GM20431 (cell line): Measurements from ENCODE around the gene MCTP2.

ENCODE experiments used
- in situ Hi-C: fragments of 300-500 bp; cut with MseI, MboI; formaldehyde crosslinking; loops from one replicate; pipeline ENCODE4 v1.15.0; 2020; ENCODE audit warnings: low sequenced_read_pairs; ENCODE audit not compliant: unreplicated experiment

MCTP2 gene

GRCh38 chr15:94293411-94294402 lies 62.3 kb downstream of the MCTP2 start:
- in situ Hi-C loops, result no loop called here

GRCh38 chr15:94294556-94294955 lies 63.2 kb downstream of the MCTP2 start:
- in situ Hi-C loops, result no loop called here

DNA sequence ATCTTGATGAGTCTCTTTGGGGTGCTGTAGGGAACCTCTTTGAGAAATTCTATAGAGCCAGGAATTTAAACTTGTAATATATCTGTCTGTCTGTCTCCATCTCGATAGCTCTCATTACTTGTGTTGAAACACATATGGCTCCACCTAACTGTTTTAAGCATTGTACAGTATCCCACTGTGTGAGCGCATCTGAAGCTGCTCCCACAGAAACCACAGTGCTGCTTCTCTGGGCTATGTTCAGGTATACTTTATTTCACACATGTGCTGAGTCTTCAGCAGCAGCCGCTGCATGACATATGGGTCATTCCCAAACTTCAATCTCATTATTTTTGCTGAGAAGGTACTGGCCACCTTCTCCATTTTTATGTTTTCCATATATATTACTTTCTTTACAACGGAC lies 63.9 kb downstream of the MCTP2 start:
- in situ Hi-C loops, result no loop called here

DNA sequence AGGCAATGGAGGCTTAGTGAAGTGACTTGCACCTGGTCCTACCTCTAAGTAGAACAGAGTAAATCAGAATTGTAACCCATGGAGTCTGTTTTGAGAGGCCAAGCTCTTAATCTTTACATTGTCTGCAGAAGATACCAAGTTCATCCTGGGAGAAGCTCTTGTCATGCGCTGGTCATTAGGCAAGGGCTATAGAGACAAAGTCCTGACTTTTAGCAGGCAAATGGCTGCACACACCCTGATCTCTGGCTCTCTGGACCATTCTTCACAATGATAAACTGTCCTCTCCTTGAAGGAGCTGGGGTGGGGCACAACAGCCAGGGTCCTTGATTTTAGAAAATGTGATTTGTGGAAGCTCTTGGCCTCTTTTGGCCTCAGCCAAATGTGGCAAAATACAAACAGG lies 65.4 kb downstream of the MCTP2 start:
- in situ Hi-C loops, result no loop called here

GRCh38 chr15:94297558-94297957 lies 66.2 kb downstream of the MCTP2 start:
- in situ Hi-C loops, result no loop called here

GRCh38 chr15:94298364-94298763 lies 67.0 kb downstream of the MCTP2 start:
- in situ Hi-C loops, result no loop called here

DNA sequence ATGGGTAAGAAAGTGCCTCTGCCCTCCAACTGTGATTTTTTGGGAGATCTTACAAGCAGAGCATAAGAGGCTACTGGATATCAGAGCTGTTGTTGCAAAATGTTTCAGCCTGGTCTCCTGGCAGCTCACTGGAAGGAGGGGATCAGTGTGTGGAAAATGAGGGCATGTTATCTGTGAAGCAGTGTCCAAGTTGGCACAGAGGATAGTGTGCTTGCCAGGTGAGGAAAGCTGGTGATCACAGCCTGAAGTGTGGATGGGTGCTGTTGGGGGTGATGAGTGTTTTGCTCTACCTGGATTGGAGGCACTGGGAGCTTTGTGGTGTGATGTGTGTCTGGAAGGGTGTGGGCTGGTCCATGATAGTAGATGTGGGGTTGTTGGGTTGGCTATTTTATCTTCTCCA lies 69.3 kb downstream of the MCTP2 start:
- in situ Hi-C loops, result no loop called here

GRCh38 chr15:94305133-94305532 lies 73.8 kb downstream of the MCTP2 start:
- in situ Hi-C loops, result no loop called here

GRCh38 chr15:94306700-94307650 lies 75.6 kb downstream of the MCTP2 start:
- in situ Hi-C loops, result no loop called here

GRCh38 chr15:94312946-94313345 lies 81.6 kb downstream of the MCTP2 start:
- in situ Hi-C loops, result loop anchor here (10.0 kb wide), 1 partner anchor 78 kb away; the partner anchor contains the start of gene MCTP2

- in situ Hi-C loops, result loop anchor here (10.0 kb wide), 1 partner anchor 80 kb away; the partner anchor contains the start of gene MCTP2
Observed at GRCh38 chr15:94314639-94315038, 83.3 kb downstream of the MCTP2 start.

DNA sequence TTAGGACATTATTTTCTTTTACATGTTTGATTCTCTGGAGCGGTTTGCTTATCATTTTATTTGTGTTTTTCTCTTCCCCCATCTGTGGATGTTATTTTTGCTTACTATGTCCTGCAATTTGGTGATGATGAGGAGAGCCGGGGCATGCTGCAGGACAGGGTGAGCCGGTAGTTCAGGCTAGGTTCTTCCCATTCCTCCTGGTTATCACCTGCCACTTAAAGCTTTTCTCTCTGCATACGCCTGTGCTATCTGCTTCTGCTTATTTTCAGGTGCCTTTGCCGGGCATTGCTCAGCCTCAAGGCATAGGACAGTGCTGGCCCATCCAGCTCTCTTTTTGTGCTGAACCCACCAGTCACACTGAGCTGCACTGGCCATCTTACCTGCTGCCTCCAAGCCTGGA lies 85.8 kb downstream of the MCTP2 start:
- in situ Hi-C loops, result loop anchor here (10.0 kb wide), 1 partner anchor 82 kb away; the partner anchor contains the start of gene MCTP2

- in situ Hi-C loops, result loop anchor here (10.0 kb wide), 1 partner anchor 157 kb away; no protein-coding TSS in a partner anchor
Observed at GRCh38 chr15:94322141-94322540, 90.8 kb downstream of the MCTP2 start.

DNA sequence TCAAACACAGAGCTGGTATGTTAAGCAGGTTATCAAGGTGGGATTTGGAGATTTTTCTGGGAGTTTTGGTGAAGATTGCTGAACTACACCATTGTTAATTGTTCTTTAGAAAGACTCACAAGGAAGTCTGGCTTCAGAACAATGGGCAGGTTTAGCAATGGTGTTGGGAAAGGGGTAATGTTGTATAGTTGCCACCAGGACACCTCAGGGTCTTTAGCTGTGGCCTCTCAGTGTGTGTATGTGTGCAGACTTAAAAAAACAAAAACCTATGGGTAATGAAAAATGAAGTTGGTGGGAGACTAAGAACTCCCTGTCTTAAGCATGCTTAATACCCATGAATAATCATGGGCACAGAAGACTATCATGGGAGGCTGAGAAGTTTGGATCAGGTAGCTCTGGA lies 91.7 kb downstream of the MCTP2 start:
- in situ Hi-C loops, result loop anchor here (10.0 kb wide), 1 partner anchor 158 kb away; no protein-coding TSS in a partner anchor

GRCh38 chr15:94324117-94324826 lies 92.9 kb downstream of the MCTP2 start:
- in situ Hi-C loops, result loop anchor here (10.0 kb wide), 1 partner anchor 159 kb away; no protein-coding TSS in a partner anchor

DNA sequence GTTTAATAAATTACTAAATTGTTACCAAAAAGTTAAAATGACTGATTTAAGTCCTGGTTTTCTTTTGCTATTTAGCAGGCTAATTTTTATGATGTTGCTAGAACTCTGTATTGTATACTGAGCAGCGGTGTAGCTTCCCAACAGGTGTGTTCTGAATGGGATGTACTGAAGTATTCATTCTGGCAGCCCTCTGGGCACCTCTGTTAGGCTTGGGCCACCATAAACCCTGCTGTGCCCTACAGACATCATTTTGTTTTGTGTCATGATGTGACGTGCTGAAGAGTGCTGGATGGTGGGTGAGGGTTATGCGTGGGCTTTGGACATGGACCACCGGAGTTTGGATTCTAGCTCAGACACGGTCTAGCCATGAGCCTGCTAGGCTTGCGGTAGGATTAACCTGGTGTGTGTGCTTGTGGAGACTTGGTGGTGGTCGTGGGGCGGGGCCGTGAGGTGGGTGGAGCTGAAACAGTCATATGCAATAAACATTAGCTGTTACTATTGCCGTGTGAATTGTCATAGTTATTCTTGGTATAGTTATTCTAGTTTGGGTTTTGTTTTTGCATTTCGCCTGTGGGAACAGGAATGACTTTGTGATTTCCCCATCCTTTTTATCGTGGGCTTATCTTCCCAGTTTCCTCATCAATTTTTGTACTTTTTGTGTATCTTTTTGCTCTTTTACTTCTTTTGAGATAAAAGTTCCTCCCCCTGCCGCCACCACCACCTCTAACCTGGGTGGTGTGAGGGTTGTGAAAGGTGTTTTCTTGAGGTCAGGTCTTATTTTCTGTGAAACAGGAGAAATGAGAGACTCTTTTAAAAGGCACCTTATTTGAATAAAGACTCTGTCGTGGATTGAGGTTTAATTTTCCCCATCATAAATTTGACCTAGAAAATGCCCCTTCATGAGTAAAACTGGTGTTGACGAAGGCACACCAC lies 93.7 kb downstream of the MCTP2 start:
- in situ Hi-C loops, result loop anchor here (10.0 kb wide), 1 partner anchor 160 kb away; no protein-coding TSS in a partner anchor

DNA sequence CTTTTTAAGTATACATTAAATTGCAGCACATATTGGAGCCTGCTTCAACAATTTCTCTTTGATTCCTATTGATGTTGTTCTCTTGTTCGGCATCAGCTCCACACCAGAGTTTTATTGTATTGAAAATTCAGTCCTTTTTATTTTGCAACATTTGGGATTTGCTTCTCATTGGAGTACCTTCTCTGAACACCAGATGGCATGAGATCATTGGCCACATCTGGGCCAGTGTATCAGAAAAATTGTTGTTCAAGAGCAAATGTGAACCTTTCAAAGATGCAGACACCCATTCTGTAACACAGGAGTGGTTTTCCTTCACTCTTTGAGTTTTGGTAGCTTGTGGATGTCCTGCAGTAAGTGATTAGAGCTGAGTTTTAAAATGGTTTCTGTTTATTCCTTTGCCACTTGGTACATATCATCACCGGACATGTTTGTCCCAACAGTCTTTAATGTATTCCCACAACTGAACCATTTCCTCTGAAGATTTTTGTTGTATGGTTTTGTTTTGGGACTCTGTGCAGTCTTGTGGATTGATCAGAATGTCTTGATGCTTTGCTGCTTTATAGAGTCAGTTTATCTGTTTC lies 96.1 kb downstream of the MCTP2 start:
- in situ Hi-C loops, result loop anchor here (10.0 kb wide), 1 partner anchor 163 kb away; no protein-coding TSS in a partner anchor

- in situ Hi-C loops, result no loop called here
Observed at GRCh38 chr15:94331731-94332130, 100.4 kb downstream of the MCTP2 start.
